Gastrocnemius medialis (tissue), 4 donors: ENCODE measurements around the gene IRF6. TPM values are rescaled to one million over a fixed set of nuclear protein-coding genes. Genes with fewer than 3 reads are reported as not detected.

ENCODE experiments used
- ATAC-seq, 2 donors: fragments of 150-250 bp; one replicate each; pipeline ENCODE4 v1.9.1; 2016
- DNase-seq, 2 donors: peaks; one replicate each; pipeline ENCODE4 v3.0.0-alpha.2; 2019
- H3K27ac ChIP-seq, 4 donors: fragments of 200-600 bp; sonication (generic); 1 replicate in 1 of 4; 2 replicates in 3 of 4; pipeline ENCODE4 v1.5.1; 2016 to 2018; ENCODE audit warnings: mild to moderate bottlenecking in 2 of 4, moderate library complexity in 1 of 4
- H3K27me3 ChIP-seq, 3 donors: fragments of 200-600 bp; sonication (generic) in 2 of 3; 1 replicate in 1 of 3; 2 replicates in 2 of 3; pipeline versions ENCODE4 v1.5.1 to v1.6.0; 2016 to 2019; ENCODE audit warnings: mild to moderate bottlenecking in 1 of 3, moderate library complexity in 1 of 3
- H3K36me3 ChIP-seq, 2 donors: fragments of 200-600 bp; sonication (generic) in 1 of 2; one replicate each; pipeline ENCODE4 v1.5.1; 2017 to 2018
- H3K4me1 ChIP-seq, 2 donors: fragments of 200-600 bp; sonication (generic) in 1 of 2; one replicate each; pipeline ENCODE4 v1.5.1; 2016 to 2017; ENCODE audit warnings: mild to moderate bottlenecking in 2 of 2
- H3K4me3 ChIP-seq, 4 donors: fragments of 200-600 bp; sonication (generic) in 3 of 4; 1 replicate in 1 of 4; 2 replicates in 3 of 4; pipeline ENCODE4 v1.5.1; 2016 to 2019; ENCODE audit warnings: mild to moderate bottlenecking in 2 of 4
- H3K9me3 ChIP-seq, 3 donors: fragments of 200-600 bp; sonication (generic) in 2 of 3; 1 replicate in 1 of 3; 2 replicates in 2 of 3; pipeline ENCODE4 v1.5.1; 2016 to 2019
- CTCF ChIP-seq, 5 experiments: fragments of 450-650 bp in 3 of 5; fragments of 200-600 bp in 2 of 5; sonication (generic) in 2 of 5; IDR thresholded peaks in 4 of 5; conservative IDR thresholded peaks in 1 of 5; 1 replicate in 4 of 5; 2 replicates in 1 of 5; pipeline ENCODE4 v1.5.1; 2016 to 2019; ENCODE audit warnings: antibody characterized with exemption in 5 of 5, mild to moderate bottlenecking in 3 of 5, moderate library complexity in 3 of 5
- POLR2A ChIP-seq, 2 donors: fragments of 450-650 bp; IDR thresholded peaks; one replicate each; pipeline ENCODE4 v1.6.1; 2017; ENCODE audit warnings: antibody characterized with exemption in 2 of 2, mild to moderate bottlenecking in 2 of 2, moderate library complexity in 2 of 2
- in situ Hi-C, 4 donors: fragments of 200-750 bp; cut with MboI; loops; one replicate each; pipeline versions ENCODE4 v1.15.0 to v1.8.0; 2017; ENCODE audit warnings: low sequenced_read_pairs in 4 of 4
- intact Hi-C: fragments of 100-400 bp; cut with DNase I; formaldehyde crosslinking; loops from one replicate; pipeline ENCODE4 v1.15.1; 2023; ENCODE audit warnings: low total_unique reads
- total RNA-seq, 4 donors: library from RNA; depleted of rRNA; stranded (reverse); fragments of >200 nt; gene quantifications; one replicate each; pipeline versions ENCODE4 v1.1.0 to v1.2.3, GENCODE V29; 2016

Gene IRF6
- total RNA-seq, 4 donors from 2014 or later = 0.31 to 1.7 (median 0.49) TPM

- Histone ChIP-seq H3K27me3 (no peaks in the 10 kb centered on the region), H3K36me3 (peaks cover 0 to 53% of the 10 kb centered on the region in 2 donors)
- in situ Hi-C loops = loop anchor here (25.0 kb wide), 1 partner anchor 459 kb away; no protein-coding TSS in a partner anchor
Observed at GRCh38 chr1:209853676-209854075, 47.7 kb upstream of the IRF6 start.

GRCh38 chr1:209850342-209850979, 44.5 kb upstream of the IRF6 start:
- ATAC-seq (no peak), DNase-seq (peak; percentile 13 to 19)
- no peak for TF ChIP-seq POLR2A (IDR thresholded peaks at IDR 0.05)
- TF ChIP-seq CTCF (IDR thresholded peaks at IDR 0.05 in 4 of 5, conservative IDR thresholded peaks at IDR 0.05 in 1 of 5) = peak in 2 of 5 experiments; percentile 19 to 34
- no peaks in the 10 kb centered on the region for H3K4me1 ChIP-seq
- H3K4me3 ChIP-seq = no peak overlapping the region
- in situ Hi-C loops = loop anchor here (25.0 kb wide), 1 partner anchor 462 kb away; no protein-coding TSS in a partner anchor
- H3K36me3 ChIP-seq = peaks cover 0 to 64% of the 10 kb centered on the region in 2 donors
- no peaks in the 10 kb centered on the region for H3K27me3 ChIP-seq
- intact Hi-C loops = no loop called here
- no peak overlapping the region for H3K27ac ChIP-seq
- no peaks in the 10 kb centered on the region for H3K9me3 ChIP-seq

More at GRCh38 chr1:209853676-209854075, 47.7 kb upstream of the IRF6 start:
- H3K27ac ChIP-seq = no peak overlapping the region
- no peak for ATAC-seq
- H3K4me1 ChIP-seq = no peaks in the 10 kb centered on the region
- no peak for TF ChIP-seq POLR2A (IDR thresholded peaks at IDR 0.05)
- no peak for TF ChIP-seq CTCF (IDR thresholded peaks at IDR 0.05 in 4 of 5, conservative IDR thresholded peaks at IDR 0.05 in 1 of 5)
- no peaks in the 10 kb centered on the region for H3K9me3 ChIP-seq
- no peak overlapping the region for H3K4me3 ChIP-seq
- DNase-seq = no peak
- intact Hi-C loops = no loop called here

- in situ Hi-C loops = no loop called here
- peaks cover 0 to 71% of the 10 kb centered on the region in 2 donors for H3K36me3 ChIP-seq
Observed at GRCh38 chr1:209849388-209849787, 43.4 kb upstream of the IRF6 start.

GRCh38 chr1:209845408-209845725, 39.4 kb upstream of the IRF6 start:
- H3K36me3 ChIP-seq = peaks cover 0 to 72% of the 10 kb centered on the region in 2 donors
- no peak for TF ChIP-seq CTCF (IDR thresholded peaks at IDR 0.05 in 4 of 5, conservative IDR thresholded peaks at IDR 0.05 in 1 of 5)
- TF ChIP-seq POLR2A (IDR thresholded peaks at IDR 0.05) = no peak
- no peak overlapping the region for H3K27ac ChIP-seq
- no peaks in the 10 kb centered on the region for H3K27me3 ChIP-seq
- H3K9me3 ChIP-seq = no peaks in the 10 kb centered on the region
- intact Hi-C loops (no loop called here), in situ Hi-C loops (no loop called here)
- ATAC-seq (no peak), DNase-seq (no peak)
- no peak overlapping the region for H3K4me3 ChIP-seq
- no peaks in the 10 kb centered on the region for H3K4me1 ChIP-seq

More at GRCh38 chr1:209849388-209849787, 43.4 kb upstream of the IRF6 start:
- no peak for DNase-seq
- H3K9me3 ChIP-seq = no peaks in the 10 kb centered on the region
- H3K27ac ChIP-seq = no peak overlapping the region
- no peak for TF ChIP-seq CTCF (IDR thresholded peaks at IDR 0.05 in 4 of 5, conservative IDR thresholded peaks at IDR 0.05 in 1 of 5)
- TF ChIP-seq POLR2A (IDR thresholded peaks at IDR 0.05) = no peak
- no peak overlapping the region for H3K4me3 ChIP-seq
- H3K27me3 ChIP-seq = no peaks in the 10 kb centered on the region
- intact Hi-C loops = no loop called here
- no peaks in the 10 kb centered on the region for H3K4me1 ChIP-seq
- ATAC-seq = no peak
